ENCODE results near the gene WDR5.

Gene WDR5

DNA sequence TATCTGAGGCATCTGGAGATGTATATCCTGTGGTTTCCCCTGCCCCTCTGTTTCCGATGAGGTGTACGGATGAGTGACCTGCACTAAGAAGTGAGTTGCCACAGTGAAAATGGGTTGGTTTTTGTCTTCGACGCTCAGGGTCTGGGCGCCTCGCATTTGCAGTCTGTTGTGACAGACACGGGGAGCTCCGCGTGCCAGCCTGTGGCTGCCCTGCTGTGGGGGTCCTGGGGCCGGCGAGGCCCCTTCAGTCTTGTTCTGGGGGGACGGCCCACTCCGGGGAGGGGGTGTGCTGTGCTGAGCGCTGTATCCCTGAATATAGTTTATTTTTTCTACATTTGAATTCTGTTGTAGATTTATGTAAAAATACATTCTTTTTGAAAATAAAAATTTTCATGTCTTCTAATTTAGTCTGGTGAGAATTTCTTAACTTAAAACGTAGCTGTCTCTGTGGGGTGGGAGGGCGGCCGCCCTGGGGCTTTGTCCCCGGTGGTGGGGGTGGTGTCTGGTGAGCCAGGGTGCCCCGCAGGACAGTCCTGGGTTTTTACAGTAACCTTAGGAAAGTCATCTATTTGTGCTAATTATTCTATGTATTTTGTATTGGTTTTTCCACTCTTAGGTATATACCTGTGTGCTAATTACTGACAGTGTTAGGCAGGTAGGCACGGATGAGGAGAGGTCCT is 23.8 kb downstream of the WDR5 start:
- DNase-seq (ENCODE audit: low read depth) = no peak

DNA sequence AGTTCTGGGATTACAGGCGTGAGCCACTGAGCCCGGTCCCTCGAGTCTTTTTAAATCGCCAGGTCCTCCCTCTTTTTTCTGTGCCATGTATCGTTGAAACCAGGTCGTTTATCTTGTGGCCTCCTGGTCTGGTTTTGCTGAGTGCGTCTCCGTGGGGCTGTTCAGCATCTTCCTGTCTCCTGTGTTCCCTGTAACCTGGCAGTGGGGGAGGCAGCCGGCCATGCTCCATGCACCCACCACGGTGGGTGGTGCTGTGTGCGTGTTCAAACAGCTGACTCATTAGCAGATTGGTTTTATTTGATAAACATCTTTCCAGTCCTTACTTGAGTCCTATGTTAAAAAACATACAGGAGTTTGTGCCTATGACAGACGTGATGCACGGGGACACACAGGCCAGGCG is 25.8 kb downstream of the WDR5 start:
- no peak for DNase-seq (ENCODE audit: low read depth)

- no peak for DNase-seq (ENCODE audit: low read depth)
These were observed 26.4 kb downstream of the WDR5 start for GRCh38 chr9:134162212-134162775.

GRCh38 chr9:134162926-134163370 is 27.1 kb downstream of the WDR5 start:
- no peak for DNase-seq (ENCODE audit: low read depth)

- DNase-seq (ENCODE audit: low read depth) = peak; percentile 44
These were observed 27.7 kb downstream of the WDR5 start for GRCh38 chr9:134163371-134164196.

DNA sequence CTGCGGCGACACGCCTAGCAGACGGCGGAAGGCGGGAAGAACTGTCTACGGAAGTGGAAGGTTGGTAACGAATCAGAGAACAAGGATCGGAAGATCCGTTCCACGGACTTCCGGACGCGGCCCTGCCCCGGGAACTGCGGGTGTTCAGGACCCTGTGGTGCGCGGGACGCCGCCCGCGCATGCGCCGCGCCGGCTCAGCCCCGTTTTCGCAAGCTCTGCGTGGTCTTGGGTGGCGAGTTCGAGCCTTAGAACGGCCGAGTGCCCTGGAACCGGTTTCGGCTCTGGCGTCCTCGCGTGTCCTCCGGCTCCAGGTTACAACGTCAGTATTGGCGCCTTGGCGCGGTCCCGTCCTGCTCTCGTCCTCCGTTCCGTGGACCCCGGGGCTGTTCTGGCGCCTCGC is 29.0 kb downstream of the WDR5 start:
- no peak for DNase-seq (ENCODE audit: low read depth)

DNA sequence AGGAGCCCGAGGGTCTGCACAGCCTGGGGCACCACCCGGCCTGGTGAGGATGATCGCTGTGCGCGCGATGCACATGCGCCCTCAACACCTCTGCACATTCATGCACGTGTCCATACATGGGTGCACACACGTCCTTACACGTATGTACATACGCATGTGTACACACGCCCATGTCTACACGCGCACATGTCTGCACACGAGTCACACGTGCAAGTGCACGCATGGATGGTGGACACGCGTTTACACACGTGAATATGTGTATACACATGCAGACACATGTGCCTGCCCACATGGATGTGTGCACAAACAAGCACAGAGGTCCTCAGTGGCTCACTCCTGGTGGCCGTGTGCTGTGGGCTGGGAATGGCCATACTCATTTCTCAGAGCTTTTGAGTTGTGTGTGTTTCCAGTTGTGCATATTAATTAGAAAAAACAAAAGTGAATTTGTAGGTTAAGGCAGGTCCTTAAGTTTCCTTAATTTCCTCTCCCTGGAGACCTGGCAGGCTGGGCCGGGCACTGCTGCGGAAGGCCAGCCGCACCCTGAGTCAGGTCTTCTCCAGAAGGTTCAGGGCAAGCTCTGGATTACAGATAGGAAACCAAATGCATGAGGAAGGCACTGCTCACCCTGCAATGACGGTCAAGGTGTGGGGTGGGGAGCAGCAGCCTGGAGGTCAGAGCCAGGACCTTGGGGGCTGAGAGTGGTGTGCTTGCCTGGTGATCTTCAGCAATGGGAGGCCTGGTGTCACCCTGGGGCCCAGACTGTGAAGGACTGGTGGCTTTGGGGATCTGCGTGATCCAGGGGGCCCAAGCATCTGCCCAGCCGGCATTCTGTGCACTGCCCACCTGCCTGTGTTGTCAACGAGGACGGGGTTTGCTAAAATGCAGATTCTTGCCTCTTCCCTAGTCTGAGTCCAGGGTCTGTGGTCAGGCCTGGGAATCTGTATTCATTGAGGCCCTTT is 29.8 kb downstream of the WDR5 start:
- no peak for DNase-seq (ENCODE audit: low read depth)

DNA sequence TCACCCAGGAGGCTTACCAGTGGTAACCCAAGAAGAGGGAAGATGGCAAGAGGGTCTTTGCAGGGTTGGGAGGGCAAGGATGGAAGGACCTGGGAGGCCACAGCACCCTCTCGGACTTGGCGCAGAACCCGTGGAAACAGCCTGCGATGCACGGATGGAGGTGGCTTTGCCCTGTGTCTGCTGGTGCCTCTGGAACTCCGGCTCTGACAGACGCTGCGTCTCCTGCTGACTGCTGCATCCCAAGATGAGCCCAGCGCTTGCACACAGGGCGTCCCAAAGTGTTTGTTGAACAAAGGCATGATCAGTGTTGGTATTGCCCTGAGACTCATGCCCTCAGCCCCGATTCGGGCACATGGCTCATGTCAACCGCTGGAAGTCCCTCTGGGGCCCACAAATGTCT is 30.5 kb downstream of the WDR5 start:
- DNase-seq (ENCODE audit: low read depth) = no peak

DNA sequence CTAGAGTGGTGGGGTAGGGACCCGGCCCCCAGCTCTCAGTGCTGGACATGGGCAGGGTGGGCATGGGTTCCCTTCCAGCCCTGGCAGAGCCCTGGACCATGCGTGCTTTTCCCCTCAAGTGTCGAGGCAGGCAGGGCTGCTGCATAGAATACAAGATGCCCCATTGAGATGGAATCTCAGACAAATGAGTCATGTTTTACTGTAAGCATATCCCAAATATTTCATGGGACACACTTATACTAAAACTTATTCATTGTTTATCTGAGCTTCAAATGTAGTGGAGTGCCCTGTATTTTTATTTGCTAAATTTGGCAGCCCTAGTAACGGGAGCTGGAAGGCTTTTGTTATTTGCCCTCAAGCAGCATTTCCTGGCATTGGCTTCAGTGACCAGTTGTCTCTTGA is 31.6 kb downstream of the WDR5 start:
- DNase-seq (ENCODE audit: low read depth) = no peak

DNA sequence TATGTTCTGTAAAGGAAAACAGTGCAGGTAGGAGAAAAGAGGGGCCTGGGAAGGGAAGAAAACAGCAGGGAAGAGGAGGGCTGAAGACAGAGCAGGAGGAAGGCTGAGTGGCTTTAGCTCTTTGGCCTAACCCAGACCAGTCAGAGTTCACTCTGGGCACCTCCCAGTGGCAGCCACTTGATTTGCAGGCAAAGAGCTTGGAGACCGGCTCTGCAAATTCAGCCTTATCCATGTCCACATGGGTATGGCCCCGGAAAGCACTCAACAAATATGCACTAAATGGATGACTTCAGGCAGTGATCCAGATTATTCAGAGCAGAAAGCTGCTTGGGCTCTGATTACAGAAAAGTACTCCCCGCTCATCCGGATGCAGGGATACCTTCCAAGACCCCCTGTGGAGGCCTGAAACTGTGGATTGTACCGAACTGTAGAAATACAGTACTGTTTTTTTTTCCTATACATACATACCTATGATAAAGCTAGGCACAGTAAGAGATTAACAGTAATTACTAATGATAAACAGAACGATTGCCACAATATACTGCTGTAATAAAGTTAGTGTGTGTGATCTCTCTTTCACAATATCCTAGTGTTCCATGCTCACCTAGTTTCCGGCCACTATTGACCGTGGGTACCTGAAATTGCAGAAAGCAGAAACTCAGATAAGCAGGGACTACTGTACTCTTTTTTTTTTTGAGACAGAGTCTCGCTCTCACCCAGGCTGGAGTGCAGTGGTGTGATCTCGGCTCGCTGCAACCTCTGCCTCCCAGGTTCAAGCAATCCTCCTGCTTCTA is 33.1 kb downstream of the WDR5 start:
- DNase-seq (ENCODE audit: low read depth) = no peak

DNA sequence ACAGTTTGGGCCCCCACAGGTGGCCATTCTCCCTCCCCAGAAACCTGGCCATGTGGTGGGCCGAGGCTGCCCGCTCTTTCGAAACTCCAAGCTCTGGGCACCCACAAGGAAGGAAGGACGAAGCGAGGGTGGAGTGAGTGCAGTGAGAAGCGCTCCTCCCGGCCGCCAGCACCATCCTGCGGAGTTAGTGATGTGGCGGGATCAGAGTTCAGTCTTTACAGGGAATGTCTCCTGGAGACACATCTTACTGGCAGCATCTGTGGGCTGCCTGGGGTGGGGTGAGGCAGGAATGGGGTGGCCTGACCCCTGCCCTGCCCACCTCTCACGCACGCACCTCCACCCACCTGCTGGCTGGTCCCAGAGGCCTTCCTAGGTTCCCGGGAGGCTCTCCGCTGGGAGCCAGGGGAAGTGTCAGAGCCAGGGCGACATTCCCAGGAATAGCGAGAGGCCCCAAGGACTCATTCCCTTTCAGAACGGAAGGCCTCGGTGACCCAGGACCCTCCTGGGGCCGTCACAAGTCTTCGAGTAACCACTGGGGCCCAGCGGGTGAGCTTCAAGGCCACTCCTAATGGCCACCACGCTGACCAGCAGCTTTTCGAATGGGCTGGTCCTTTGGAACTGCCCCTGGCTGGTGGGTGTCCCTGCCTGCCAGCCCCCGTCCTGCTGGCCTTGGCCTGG is 34.0 kb downstream of the WDR5 start:
- no peak for DNase-seq (ENCODE audit: low read depth)

GRCh38 chr9:134170532-134171315 is 34.8 kb downstream of the WDR5 start:
- no peak for DNase-seq (ENCODE audit: low read depth)

DNA sequence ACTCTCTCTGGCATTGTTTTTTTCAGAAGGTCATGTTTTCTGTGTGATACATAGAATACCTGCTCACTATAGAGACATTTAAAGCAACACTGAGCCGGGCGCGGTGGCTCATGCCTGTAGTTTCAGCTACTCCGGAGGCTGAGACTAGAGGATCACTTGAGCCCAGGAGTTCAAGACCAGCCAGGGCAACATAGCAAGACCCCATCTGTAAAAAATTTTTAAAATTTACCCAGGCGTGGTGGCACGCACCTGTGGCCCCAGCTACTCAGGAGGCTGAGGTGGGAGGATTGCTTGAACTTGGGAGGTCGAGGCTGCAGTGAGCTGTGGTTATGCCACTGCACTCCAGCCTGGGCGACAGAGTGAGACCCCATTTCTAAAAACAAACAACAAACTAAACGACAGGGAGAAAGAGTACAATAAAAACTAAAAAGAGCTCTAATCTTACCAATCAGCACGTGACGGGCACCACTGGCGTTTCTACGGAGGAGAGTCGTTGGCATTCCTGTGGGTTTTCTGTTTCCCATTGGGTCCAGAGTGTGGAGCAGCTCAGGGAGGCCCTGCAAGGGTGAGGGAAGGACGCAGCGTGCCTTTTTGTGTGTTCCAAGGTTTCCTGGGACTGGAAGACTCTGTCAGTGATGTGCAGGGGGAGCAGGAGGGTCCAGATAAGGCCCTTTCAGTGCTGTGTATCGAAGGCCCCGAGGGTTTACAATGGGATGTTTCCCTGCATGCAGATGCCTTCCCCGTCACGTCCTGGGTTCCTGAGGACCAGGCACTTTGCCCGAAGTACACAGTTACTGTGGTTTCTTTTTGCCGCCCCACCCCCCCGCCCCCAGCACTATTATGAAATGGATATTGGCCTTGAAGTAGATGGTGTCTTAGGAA is 35.7 kb downstream of the WDR5 start:
- no peak for DNase-seq (ENCODE audit: low read depth)

- DNase-seq (ENCODE audit: low read depth) = no peak
These were observed 36.6 kb downstream of the WDR5 start for GRCh38 chr9:134172198-134173126.

- DNase-seq (ENCODE audit: low read depth) = no peak
These were observed 37.5 kb downstream of the WDR5 start for GRCh38 chr9:134173127-134174072.

- no peak for DNase-seq (ENCODE audit: low read depth)
These were observed 38.2 kb downstream of the WDR5 start for GRCh38 chr9:134174073-134174449.
